K562 (cell line): ENCODE results near the gene CDKN2AIP. TPM values are rescaled to one million over a fixed set of nuclear protein-coding genes. Genes with fewer than 3 reads are reported as not detected.

Source experiments
- BMI1 ChIP-seq: fragments of 150-350 bp; IDR thresholded peaks from 2 replicates; pipeline ENCODE4 v1.6.1; 2014; ENCODE audit warnings: low read length
- CBX5 ChIP-seq: IDR thresholded peaks from 2 replicates; pipeline ENCODE4 v1.6.1; 2014; ENCODE audit warnings: low read depth, borderline replicate concordance
- COPS2 ChIP-seq: fragments of 450-650 bp; conservative IDR thresholded peaks from 2 replicates; pipeline ENCODE4 v1.6.1; 2016; ENCODE audit warnings: mild to moderate bottlenecking, moderate library complexity
- ERF ChIP-seq: fragments of 450-650 bp; formaldehyde crosslinking; IDR thresholded peaks from 2 replicates; pipeline ENCODE4 v1.4.0; 2020; ENCODE audit warnings: mild to moderate bottlenecking, mixed read lengths
- HDAC2 ChIP-seq: fragments of 450-650 bp; IDR thresholded peaks from 2 replicates; pipeline ENCODE4 v1.6.1; 2016; ENCODE audit warnings: mild to moderate bottlenecking
- HDAC8 ChIP-seq: fragments of 450-650 bp; IDR thresholded peaks from 2 replicates; pipeline ENCODE4 v1.6.1; 2016; ENCODE audit warnings: mild to moderate bottlenecking, missing genetic modification characterization, moderate library complexity, missing compliant biosample characterization
- HNRNPH1 ChIP-seq: fragments of 200-400 bp; formaldehyde crosslinking; optimal IDR thresholded peaks from 2 replicates; pipeline ENCODE3; 2017; ENCODE audit warnings: low read depth, mild to moderate bottlenecking, low read length, moderate library complexity
- KAT2B ChIP-seq: IDR thresholded peaks from one replicate; pipeline ENCODE4 v1.6.1; 2012; ENCODE audit warnings: low read depth, mild to moderate bottlenecking, control low read depth, inconsistent platforms, low read length, moderate library complexity
- KDM4B ChIP-seq, 2 experiments: fragments of 450-650 bp in 1 of 2; sonication (generic) in 1 of 2; IDR thresholded peaks; 2 replicates each; pipeline ENCODE4 v1.6.1; 2016 to 2017; ENCODE audit warnings: borderline replicate concordance in 2 of 2, antibody characterized with exemption in 1 of 2, low read depth in 1 of 2, mild to moderate bottlenecking in 1 of 2
- NR3C1 ChIP-seq: sonication (generic); formaldehyde crosslinking; IDR thresholded peaks from 2 replicates; pipeline ENCODE4 v1.8.1; 2022; ENCODE audit warnings: missing genetic modification reagents
- PHB2 ChIP-seq: fragments of 450-650 bp; IDR thresholded peaks from 2 replicates; pipeline ENCODE4 v1.6.1; 2017; ENCODE audit warnings: low read depth
- RB1 ChIP-seq: fragments of 450-650 bp; IDR thresholded peaks from 2 replicates; pipeline ENCODE4 v1.6.1; 2017; ENCODE audit warnings: low read depth, mild to moderate bottlenecking
- RUNX1 ChIP-seq: sonication (generic); IDR thresholded peaks from 2 replicates; pipeline ENCODE4 v1.6.1; 2016; ENCODE audit warnings: antibody characterized with exemption, low read depth
- TEAD1 ChIP-seq, 2 experiments: fragments of 450-650 bp in 1 of 2; sonication (generic) in 1 of 2; formaldehyde crosslinking; IDR thresholded peaks; 2 replicates each; pipeline versions ENCODE4 v1.4.0 to v1.8.0; 2020 to 2022; ENCODE audit warnings: mild to moderate bottlenecking in 2 of 2, missing genetic modification reagents in 1 of 2
- ZBTB7A ChIP-seq: IDR thresholded peaks from 2 replicates; pipeline ENCODE4 v1.6.1; 2011; ENCODE audit warnings: low read depth, mild to moderate bottlenecking, low read length, moderate library complexity, borderline replicate concordance; ENCODE audit not compliant: control insufficient read depth
- ZFPM2 ChIP-seq: fragments of 250-450 bp; sonication (Bioruptor Pico); IDR thresholded peaks from 2 replicates; pipeline ENCODE4 v1.5.1; 2022; ENCODE audit warnings: mild to moderate bottlenecking
- ZNF263 ChIP-seq: sonication (generic); formaldehyde crosslinking; IDR thresholded peaks from 2 replicates; pipeline ENCODE4 v1.8.0; 2022; ENCODE audit warnings: mild to moderate bottlenecking, missing genetic modification reagents, borderline replicate concordance
- ZNF436 ChIP-seq: fragments of 250-450, 450-650 bp; sonication (Bioruptor Pico); formaldehyde crosslinking; IDR thresholded peaks from 2 replicates; pipeline ENCODE4 v1.7.0; 2020; ENCODE audit warnings: mild to moderate bottlenecking
- ZNF668 ChIP-seq: fragments of 250-450 bp; sonication (Bioruptor Pico); IDR thresholded peaks from 2 replicates; pipeline ENCODE4 v1.8.0; 2022; ENCODE audit warnings: mild to moderate bottlenecking, inconsistent platforms
- polyA plus RNA-seq, 8 experiments: library from polyadenylated mRNA; depleted of rRNA in 4 of 8; stranded (reverse) in 5 of 8; unstranded in 3 of 8; fragments of >200 nt; fragmentation: Nextera tagmentation in 2 of 8; fragmentation: Illumina TruSeq in 1 of 8; extraction: Ambion mirVana in 2 of 8; extraction: Trizol in 1 of 8; gene quantifications; 2 replicates each; pipeline versions ENCODE4 v1.2.1 to v1.2.3, GENCODE V29; 2011 to 2014; ENCODE audit warnings: inconsistent platforms in 1 of 8, missing spikeins in 1 of 8
- total RNA-seq, 7 experiments: library from RNA; depleted of rRNA in 6 of 7; stranded (reverse); fragments of >200 nt in 6 of 7; fragmentation: Illumina TruSeq in 2 of 7; extraction: Trizol in 2 of 7; gene quantifications; 2 replicates each; pipeline versions ENCODE4 v1.2.1 to v1.2.3, GENCODE V29; 2011 to 2021; ENCODE audit warnings: low replicate concordance in 1 of 7
- TF ChIP-seq, protein P1 (sequence below): fragments of 200-800 bp; sonication (Bioruptor generic); IDR thresholded peaks from 2 replicates; pipeline ENCODE4 v1.6.1; 2017; ENCODE audit warnings: missing genetic modification characterization, missing compliant biosample characterization
- TF ChIP-seq, protein P2 (sequence below): fragments of 200-800 bp; sonication (Bioruptor generic); IDR thresholded peaks from 2 replicates; pipeline ENCODE4 v1.6.1; 2017; ENCODE audit warnings: missing genetic modification characterization, missing compliant biosample characterization

The CDKN2AIP gene
- total and polyA plus RNA-seq, 9 of the 15 experiments (the other 6 are each of a cell fraction or from before 2014, with no cell fraction given): 5.9 to 22.0 (median 19.7) TPM

DNA sequence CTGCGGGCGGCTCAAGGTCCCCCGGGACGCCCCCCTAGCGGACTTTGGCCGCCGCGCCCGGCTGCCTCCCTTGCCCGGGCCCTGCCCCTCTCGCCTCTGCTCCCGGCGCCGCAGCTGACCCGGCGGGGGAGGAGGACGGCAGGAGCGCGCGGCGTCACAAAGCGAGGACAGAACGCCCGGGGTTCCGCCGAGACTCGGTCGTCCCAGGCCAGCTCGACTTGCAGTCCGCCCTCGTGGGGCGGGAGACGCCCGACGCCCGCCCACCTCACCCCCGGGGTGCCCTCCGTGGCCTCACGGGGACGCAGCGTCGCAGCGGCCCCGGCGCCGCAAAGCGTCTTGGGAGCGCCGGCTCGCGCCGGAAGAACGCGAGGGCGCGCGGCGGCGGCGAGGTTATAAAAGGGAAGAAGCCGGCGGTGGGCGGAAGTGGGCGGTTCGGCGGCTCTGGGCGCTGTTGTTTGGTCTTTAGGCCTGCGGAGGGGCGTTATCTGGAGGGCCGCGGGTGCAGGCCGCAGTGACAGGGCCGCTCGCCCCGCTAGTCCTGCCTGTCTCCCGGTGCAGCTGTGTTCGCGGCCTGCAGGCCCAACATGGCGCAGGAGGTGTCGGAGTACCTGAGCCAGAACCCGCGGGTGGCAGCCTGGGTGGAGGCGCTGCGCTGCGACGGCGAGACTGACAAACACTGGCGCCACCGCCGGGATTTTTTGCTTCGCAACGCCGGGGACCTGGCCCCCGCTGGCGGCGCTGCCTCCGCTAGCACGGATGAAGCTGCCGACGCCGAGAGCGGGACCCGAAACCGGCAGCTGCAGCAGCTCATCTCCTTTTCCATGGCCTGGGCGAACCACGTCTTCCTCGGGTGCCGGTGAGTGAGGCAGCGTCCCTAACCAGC, at the start of gene CDKN2AIP (continued):
- TF ChIP-seq COPS2 (no peak), ZNF263 (CRISPR knock-in tag) (peak; percentile 56; the same call in 1 of the 2 replicates), PHB2 (no peak), RB1 (peak; percentile 56), NR3C1 (no peak), ZBTB7A (peak; percentile 72; the same call in 1 of the 2 replicates), ERF (CRISPR knock-in tag) (no peak), BMI1 (no peak), KAT2B (no peak), RUNX1 (no peak), HNRNPH1 (peak; percentile 46), HDAC8 (tag) (no peak), ZNF668 (CRISPR knock-in tag) (no peak), KDM4B (IDR thresholded peaks at IDR 0.05; ENCODE audit: borderline replicate concordance in 2 of 2, low read depth in 1 of 2) (no peak), HDAC2 (peak; percentile 47; the same call in 1 of the 2 replicates), ZFPM2 (CRISPR knock-in tag) (no peak), ZNF436 (CRISPR knock-in tag) (no peak), TEAD1 (CRISPR knock-in tag; IDR thresholded peaks at IDR 0.05) (peak in 1 of 2 experiments; percentile 68; a peak in 1 of 4 replicates), CBX5 (no peak)
- TF ChIP-seq, protein P1, sequence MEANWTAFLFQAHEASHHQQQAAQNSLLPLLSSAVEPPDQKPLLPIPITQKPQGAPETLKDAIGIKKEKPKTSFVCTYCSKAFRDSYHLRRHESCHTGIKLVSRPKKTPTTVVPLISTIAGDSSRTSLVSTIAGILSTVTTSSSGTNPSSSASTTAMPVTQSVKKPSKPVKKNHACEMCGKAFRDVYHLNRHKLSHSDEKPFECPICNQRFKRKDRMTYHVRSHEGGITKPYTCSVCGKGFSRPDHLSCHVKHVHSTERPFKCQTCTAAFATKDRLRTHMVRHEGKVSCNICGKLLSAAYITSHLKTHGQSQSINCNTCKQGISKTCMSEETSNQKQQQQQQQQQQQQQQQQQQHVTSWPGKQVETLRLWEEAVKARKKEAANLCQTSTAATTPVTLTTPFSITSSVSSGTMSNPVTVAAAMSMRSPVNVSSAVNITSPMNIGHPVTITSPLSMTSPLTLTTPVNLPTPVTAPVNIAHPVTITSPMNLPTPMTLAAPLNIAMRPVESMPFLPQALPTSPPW (CRISPR knock-in tag): peak; percentile 77
- TF ChIP-seq, protein P2, sequence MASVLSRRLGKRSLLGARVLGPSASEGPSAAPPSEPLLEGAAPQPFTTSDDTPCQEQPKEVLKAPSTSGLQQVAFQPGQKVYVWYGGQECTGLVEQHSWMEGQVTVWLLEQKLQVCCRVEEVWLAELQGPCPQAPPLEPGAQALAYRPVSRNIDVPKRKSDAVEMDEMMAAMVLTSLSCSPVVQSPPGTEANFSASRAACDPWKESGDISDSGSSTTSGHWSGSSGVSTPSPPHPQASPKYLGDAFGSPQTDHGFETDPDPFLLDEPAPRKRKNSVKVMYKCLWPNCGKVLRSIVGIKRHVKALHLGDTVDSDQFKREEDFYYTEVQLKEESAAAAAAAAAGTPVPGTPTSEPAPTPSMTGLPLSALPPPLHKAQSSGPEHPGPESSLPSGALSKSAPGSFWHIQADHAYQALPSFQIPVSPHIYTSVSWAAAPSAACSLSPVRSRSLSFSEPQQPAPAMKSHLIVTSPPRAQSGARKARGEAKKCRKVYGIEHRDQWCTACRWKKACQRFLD: peak; percentile 74
